Endodermal cell (in vitro differentiated cells): ENCODE data around the gene DHODH. TPM values are rescaled to one million over a fixed set of nuclear protein-coding genes. Genes with fewer than 3 reads are reported as not detected.
A peak's percentile ranks its signal among the peaks of the same experiment; 100 is the strongest.

Experiments
- DNase-seq: peaks from one replicate; pipeline ENCODE4 v3.0.0-alpha.2; 2017
- H3K27ac ChIP-seq: 2 replicates; pipeline ENCODE4 v1.5.1; 2013; ENCODE audit warnings: mild to moderate bottlenecking, low read depth, low read length, moderate library complexity
- H3K27me3 ChIP-seq: 2 replicates; pipeline ENCODE4 v1.6.1; 2013; ENCODE audit warnings: mild to moderate bottlenecking, low read length, moderate library complexity; ENCODE audit not compliant: insufficient read depth, control insufficient read depth, poor library complexity, severe bottlenecking
- H3K36me3 ChIP-seq: 2 replicates; pipeline ENCODE4 v1.7.0; 2013; ENCODE audit warnings: mild to moderate bottlenecking, low read length, moderate library complexity; ENCODE audit not compliant: control insufficient read depth, insufficient read depth
- H3K4me1 ChIP-seq: one replicate; pipeline ENCODE4 v1.7.0; 2013; ENCODE audit warnings: low read length; ENCODE audit not compliant: control insufficient read depth, insufficient read depth
- H3K4me3 ChIP-seq: 2 replicates; pipeline ENCODE4 v1.5.1; 2013; ENCODE audit warnings: mild to moderate bottlenecking, low read length, moderate library complexity
- H3K9ac ChIP-seq: 2 replicates; pipeline ENCODE4 v1.6.1; 2013; ENCODE audit warnings: mild to moderate bottlenecking, low read length, moderate library complexity; ENCODE audit not compliant: poor library complexity, severe bottlenecking; ENCODE audit errors: extremely low read depth
- H3K9me3 ChIP-seq: 2 replicates; pipeline ENCODE4 v1.6.1; 2013; ENCODE audit warnings: mild to moderate bottlenecking, low read length, moderate library complexity; ENCODE audit not compliant: control insufficient read depth
- H3K27ac Mint-ChIP-seq: 2 replicates; pipeline ENCODE4 v1.8.0; 2020; ENCODE audit warnings: mixed read lengths
- H3K27me3 Mint-ChIP-seq: 2 replicates; pipeline ENCODE4 v1.8.0; 2021; ENCODE audit warnings: mild to moderate bottlenecking, mixed read lengths; ENCODE audit not compliant: insufficient read depth
- H3K36me3 Mint-ChIP-seq: 2 replicates; pipeline ENCODE4 v1.8.0; 2020; ENCODE audit warnings: low read depth, mixed read lengths
- H3K4me1 Mint-ChIP-seq: 2 replicates; pipeline ENCODE4 v1.8.0; 2020; ENCODE audit warnings: mixed read lengths
- H3K4me3 Mint-ChIP-seq: 2 replicates; pipeline ENCODE4 v1.8.0; 2020; ENCODE audit warnings: mild to moderate bottlenecking, moderate library complexity, mixed read lengths
- H3K9me3 Mint-ChIP-seq: 2 replicates; pipeline ENCODE4 v1.8.0; 2020; ENCODE audit warnings: mild to moderate bottlenecking, mixed read lengths
- WGBS, 2 experiments: methylation state at CpG; one replicate each; pipeline versions ENCODE4 v1.1.5 to v1.1.7; 2013; ENCODE audit warnings: missing lambda C conversion rate in 2 of 2, mixed read lengths in 1 of 2; ENCODE audit not compliant: insufficient coverage in 1 of 2, insufficient read length in 1 of 2; 5-methylcytosine and 5-hydroxymethylcytosine counted together
- total RNA-seq, 2 donors: library from RNA; stranded (reverse); fragmentation: NEBNext Ultra II Directional in 1 of 2; extraction: Animal tissue kit (Norgen Biotek cat#: 25700) in 1 of 2; gene quantifications; 2 replicates in 1 of 2; 3 replicates in 1 of 2; pipeline ENCODE4 v1.2.1, GENCODE V29; 2021
- TF ChIP-seq, protein P1 (sequence below): fragments of 200-600 bp; sonication (generic); conservative IDR thresholded peaks from 2 replicates; pipeline ENCODE4 v1.5.0; 2021; ENCODE audit warnings: antibody characterized with exemption, mild to moderate bottlenecking

Gene DHODH
- total RNA-seq, 2 donors from 2014 or later: 15.5 to 17.4 TPM

GRCh38 chr16:72015124-72015523 lies 6.6 kb downstream of the DHODH start:
- Histone ChIP-seq H3K9ac (no peak overlapping the region), H3K9me3 (no peaks in the 10 kb centered on the region), H3K27me3 (no peaks in the 10 kb centered on the region), H3K4me3 (no peak overlapping the region), H3K4me1 (peaks cover 17% of the 10 kb centered on the region), H3K36me3 (peaks cover 26% of the 10 kb centered on the region), H3K27ac (no peak overlapping the region)
- Mint-ChIP-seq H3K4me3 (no peak overlapping the region), H3K27ac (no peak overlapping the region), H3K27me3 (no peaks in the 10 kb centered on the region), H3K36me3 (peaks cover 30% of the 10 kb centered on the region), H3K9me3 (no peaks in the 10 kb centered on the region), H3K4me1 (peaks cover 20% of the 10 kb centered on the region)
- no peak for DNase-seq
- TF ChIP-seq, protein P1, sequence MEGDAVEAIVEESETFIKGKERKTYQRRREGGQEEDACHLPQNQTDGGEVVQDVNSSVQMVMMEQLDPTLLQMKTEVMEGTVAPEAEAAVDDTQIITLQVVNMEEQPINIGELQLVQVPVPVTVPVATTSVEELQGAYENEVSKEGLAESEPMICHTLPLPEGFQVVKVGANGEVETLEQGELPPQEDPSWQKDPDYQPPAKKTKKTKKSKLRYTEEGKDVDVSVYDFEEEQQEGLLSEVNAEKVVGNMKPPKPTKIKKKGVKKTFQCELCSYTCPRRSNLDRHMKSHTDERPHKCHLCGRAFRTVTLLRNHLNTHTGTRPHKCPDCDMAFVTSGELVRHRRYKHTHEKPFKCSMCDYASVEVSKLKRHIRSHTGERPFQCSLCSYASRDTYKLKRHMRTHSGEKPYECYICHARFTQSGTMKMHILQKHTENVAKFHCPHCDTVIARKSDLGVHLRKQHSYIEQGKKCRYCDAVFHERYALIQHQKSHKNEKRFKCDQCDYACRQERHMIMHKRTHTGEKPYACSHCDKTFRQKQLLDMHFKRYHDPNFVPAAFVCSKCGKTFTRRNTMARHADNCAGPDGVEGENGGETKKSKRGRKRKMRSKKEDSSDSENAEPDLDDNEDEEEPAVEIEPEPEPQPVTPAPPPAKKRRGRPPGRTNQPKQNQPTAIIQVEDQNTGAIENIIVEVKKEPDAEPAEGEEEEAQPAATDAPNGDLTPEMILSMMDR: no peak
- 91 to 100% methylated on average over 2 to 3 of the region's 3 CpGs for WGBS, 2 experiments

GRCh38 chr16:72018470-72018869 lies 9.9 kb downstream of the DHODH start:
- no peak overlapping the region for H3K27ac Mint-ChIP-seq
- no peaks in the 10 kb centered on the region for H3K9me3 ChIP-seq
- H3K36me3 ChIP-seq: peaks cover 35% of the 10 kb centered on the region
- H3K4me1 ChIP-seq: peaks cover 12% of the 10 kb centered on the region
- no peaks in the 10 kb centered on the region for H3K27me3 ChIP-seq
- no peak for DNase-seq
- no peak overlapping the region for H3K9ac ChIP-seq
- TF ChIP-seq, protein P1: no peak
- H3K36me3 Mint-ChIP-seq: peaks cover 35% of the 10 kb centered on the region
- no peaks in the 10 kb centered on the region for H3K27me3 Mint-ChIP-seq
- 94 to 96% methylated on average over 7 to 9 of the region's 9 CpGs for WGBS, 2 experiments
- H3K9me3 Mint-ChIP-seq: no peaks in the 10 kb centered on the region
- peaks cover 13% of the 10 kb centered on the region for H3K4me1 Mint-ChIP-seq
- H3K4me3 Mint-ChIP-seq: no peak overlapping the region
- no peak overlapping the region for H3K4me3 ChIP-seq
- no peak overlapping the region for H3K27ac ChIP-seq

DNA sequence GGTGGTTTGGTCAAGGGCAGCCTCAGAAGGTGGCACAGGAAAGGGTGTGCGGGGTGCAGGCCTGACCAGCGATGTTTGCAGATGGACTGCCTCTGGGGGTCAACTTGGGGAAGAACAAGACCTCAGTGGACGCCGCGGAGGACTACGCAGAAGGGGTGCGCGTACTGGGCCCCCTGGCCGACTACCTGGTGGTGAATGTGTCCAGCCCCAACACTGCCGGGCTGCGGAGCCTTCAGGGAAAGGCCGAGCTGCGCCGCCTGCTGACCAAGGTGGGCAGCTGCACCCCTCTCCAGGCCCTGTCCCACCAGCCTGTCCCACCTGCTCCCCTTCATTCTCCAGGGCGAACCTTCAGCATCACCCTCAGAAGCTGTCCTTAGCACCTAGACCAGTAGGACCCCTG lies 12.5 kb downstream of the DHODH start:
- H3K4me3 ChIP-seq: no peak overlapping the region
- Mint-ChIP-seq H3K4me1 (peaks cover 3% of the 10 kb centered on the region), H3K27ac (no peak overlapping the region), H3K27me3 (no peaks in the 10 kb centered on the region), H3K4me3 (no peak overlapping the region), H3K9me3 (no peaks in the 10 kb centered on the region), H3K36me3 (peaks cover 46% of the 10 kb centered on the region)
- TF ChIP-seq, protein P1: peak; percentile 92
- no peaks in the 10 kb centered on the region for H3K9me3 ChIP-seq
- no peak overlapping the region for H3K27ac ChIP-seq
- DNase-seq: peak; percentile 91
- H3K9ac ChIP-seq: no peak overlapping the region
- 83 to 90% methylated on average over 10 to 15 of the region's 15 CpGs for WGBS, 2 experiments
- no peaks in the 10 kb centered on the region for H3K27me3 ChIP-seq
- peaks cover 3% of the 10 kb centered on the region for H3K4me1 ChIP-seq
- H3K36me3 ChIP-seq: peaks cover 36% of the 10 kb centered on the region
